Lower leg skin (tissue), 3 donors: ENCODE measurements around the gene POLR3B.

ENCODE experiments used
- CTCF ChIP-seq, 3 donors: fragments of 450-650 bp; IDR thresholded peaks; one replicate each; pipeline ENCODE4 v1.5.1; 2016; ENCODE audit warnings: antibody characterized with exemption in 3 of 3, mild to moderate bottlenecking in 3 of 3, moderate library complexity in 2 of 3
- POLR2A ChIP-seq, 2 donors: fragments of 450-650 bp; IDR thresholded peaks; one replicate each; pipeline ENCODE4 v1.6.1; 2016 to 2017; ENCODE audit warnings: antibody characterized with exemption in 2 of 2, mild to moderate bottlenecking in 1 of 2, moderate library complexity in 1 of 2

DNA sequence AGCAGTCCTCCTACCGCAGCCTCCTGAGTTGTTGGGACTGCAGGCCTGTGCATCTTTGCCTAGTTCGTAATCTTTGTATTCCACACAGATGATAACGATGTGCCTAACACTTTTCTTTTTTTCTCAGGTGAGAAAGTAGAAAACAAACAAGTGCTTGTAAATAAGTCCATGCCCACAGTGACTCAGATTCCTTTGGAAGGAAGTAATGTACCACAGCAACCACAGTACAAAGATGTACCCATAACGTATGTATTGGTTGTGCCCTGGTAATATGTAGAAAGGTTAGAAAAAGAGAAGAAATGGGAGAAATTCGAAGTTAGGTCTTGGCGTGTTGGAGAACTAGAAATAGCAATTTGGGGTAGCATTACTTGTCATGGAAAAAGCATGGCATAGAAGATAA is 101.6 kb downstream of the POLR3B start:
- TF ChIP-seq CTCF (IDR thresholded peaks at IDR 0.05) (no peak), POLR2A (IDR thresholded peaks at IDR 0.05) (no peak)
